Epithelial cell of proximal tubule (primary cell): ENCODE measurements around the gene DTNB. TPM values are rescaled to one million over a fixed set of nuclear protein-coding genes. Genes with fewer than 3 reads are reported as not detected.
A peak's percentile ranks its signal among the peaks of the same experiment; 100 is the strongest.

Experiments
- DNase-seq: peaks from one replicate; pipeline ENCODE4 v3.0.0-alpha.2; 2011; ENCODE audit warnings: low read depth
- H3K4me3 ChIP-seq: 2 replicates; pipeline ENCODE4 v1.5.1; 2011; ENCODE audit warnings: low read depth, mild to moderate bottlenecking, low read length
- CTCF ChIP-seq: conservative IDR thresholded peaks from 2 replicates; pipeline ENCODE4 v1.5.1; 2012; ENCODE audit warnings: low read depth, mild to moderate bottlenecking, low read length
- total RNA-seq: library from RNA; depleted of rRNA; stranded (reverse); fragments of >200 nt; gene quantifications from 2 replicates; pipeline ENCODE4 v1.2.3, GENCODE V29; 2015

Gene DTNB
- total RNA-seq: 4.8 and 5.6 TPM in 2 replicates

- DNase-seq: no peak
- TF ChIP-seq CTCF: no peak
- H3K4me3 ChIP-seq: peak within 1 kb of the TSS; percentile 61
Measured at GRCh38 chr2:25673300-25674076, at the start of gene DTNB. Gene DTNB, minus strand, starts transcription at chr2:25673577. Its CDS starts 20,917 bp downstream, at chr2:25652660.

- H3K4me3 ChIP-seq: no peak overlapping the region
- no peak for DNase-seq
- TF ChIP-seq CTCF: no peak
Measured at GRCh38 chr2:25722224-25722623, 48.8 kb upstream of the DTNB start.

- no peak for TF ChIP-seq CTCF
- DNase-seq: no peak
- H3K4me3 ChIP-seq: no peak overlapping the region
Measured at GRCh38 chr2:25720575-25720974, 47.2 kb upstream of the DTNB start.

- H3K4me3 ChIP-seq: no peak overlapping the region
- DNase-seq: no peak
- peak; percentile 38 for TF ChIP-seq CTCF
Measured at GRCh38 chr2:25714740-25715139, 41.4 kb upstream of the DTNB start.

- TF ChIP-seq CTCF: no peak
- no peak overlapping the region for H3K4me3 ChIP-seq
- DNase-seq: no peak
Measured at GRCh38 chr2:25712455-25712854, 39.1 kb upstream of the DTNB start.

- no peak for TF ChIP-seq CTCF
- H3K4me3 ChIP-seq: peak overlapping the region; percentile 25
- DNase-seq: no peak
Measured at GRCh38 chr2:25711675-25712354, 38.4 kb upstream of the DTNB start.

- TF ChIP-seq CTCF: no peak
- no peak for DNase-seq
- no peak overlapping the region for H3K4me3 ChIP-seq
Measured at GRCh38 chr2:25710750-25711149, 37.4 kb upstream of the DTNB start.
